ENCODE data around the gene LAMTOR2. TPM values are rescaled to one million over a fixed set of nuclear protein-coding genes. Genes with fewer than 3 reads are reported as not detected.

The LAMTOR2 gene
- total and polyA plus RNA-seq, 2 of the 8 experiments (the other 6 are each of a cell fraction or from before 2014, with no cell fraction given): 54.7 to 122 TPM

DNA sequence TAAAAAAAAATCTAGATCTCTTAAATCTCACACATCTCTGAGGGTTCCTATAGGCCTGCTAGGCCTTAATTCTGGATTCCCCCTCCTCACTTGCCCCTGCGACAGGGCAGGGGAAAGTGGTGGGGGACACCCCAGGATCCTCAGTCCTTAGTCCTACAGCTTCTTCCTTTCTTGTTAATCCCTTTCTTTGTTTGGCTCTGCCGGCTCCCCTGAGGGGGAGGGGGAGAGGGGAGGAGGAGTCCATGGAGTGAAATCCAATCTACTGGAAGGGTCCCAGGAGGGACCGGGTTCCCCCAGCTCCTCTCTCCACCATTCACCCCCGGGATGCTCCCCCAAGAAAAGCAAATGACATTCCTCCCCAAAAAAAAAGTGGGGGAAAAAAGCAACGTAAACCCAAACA, 19.2 kb downstream of the LAMTOR2 start:
- H3K23ac ChIP-seq (ENCODE audit: insufficient read length): no peak overlapping the region
- peaks cover 24 to 57% (median 46%) of the 10 kb centered on the region in 4 experiments for H3K4me1 ChIP-seq (replicated peaks in 1 of 4; ENCODE audit: control insufficient read depth in 3 of 4, insufficient read depth in 4 of 4, low read length in 3 of 4)
- no peak overlapping the region for H4K5ac ChIP-seq (ENCODE audit: insufficient read length, low read depth, low read length)
- H3K9ac ChIP-seq (replicated peaks in 1 of 4; ENCODE audit: extremely low read depth in 1 of 4, low read depth in 3 of 4, low read length in 3 of 4): no peak overlapping the region
- H2BK5ac ChIP-seq (ENCODE audit: low read depth, low read length): no peak overlapping the region
- no peak overlapping the region for H2BK12ac ChIP-seq (ENCODE audit: low read depth, low read length)
- H3K79me2 ChIP-seq (ENCODE audit: control insufficient read depth in 1 of 2, insufficient read depth in 2 of 2, low read length in 2 of 2): peaks cover 7 to 35% of the 10 kb centered on the region in 2 experiments
- no peak overlapping the region for H2BK20ac ChIP-seq (ENCODE audit: low read length)
- H3K18ac ChIP-seq (ENCODE audit: extremely low read depth, low read length): no peak overlapping the region
- no peak overlapping the region for H2BK15ac ChIP-seq (ENCODE audit: low read length)
- H2BK120ac ChIP-seq (replicated peaks; ENCODE audit: low read depth, low read length): no peak overlapping the region
- peak; percentile 84 for FAIRE-seq
- no peak overlapping the region for H3K56ac ChIP-seq (replicated peaks; ENCODE audit: insufficient read length, low read depth, low read length)
- 0% methylated on average over 5 of the region's 5 CpGs; no CpG with 5 or more reads in 1 of the 2 experiments for WGBS, 2 experiments (ENCODE audit: extremely low coverage in 1 of 2, insufficient coverage in 1 of 2, insufficient read length in 1 of 2, insufficient replicate concordance in 2 of 2, low coverage in 1 of 2, low lambda C conversion rate in 2 of 2, missing lambda C conversion rate in 1 of 2)
- ChIA-PET POLR2A (ENCODE audit: partially characterized antibody) (interaction anchor here (0.5 to 9.7 kb wide), 15 partner anchors 9 to 134 kb away, joined by 3 to 88 read pairs (median 4); partner anchors contain the start of genes ARHGEF2, LAMTOR2, LMNA and MEX3A), CTCF (ENCODE audit: partially characterized antibody) (interaction anchor here (0.8 to 1.8 kb wide), 8 partner anchors 8 to 84 kb away, joined by 3 to 6 read pairs (median 4); no protein-coding TSS in a partner anchor)
- peaks cover 7% of the 10 kb centered on the region for H3K23me2 ChIP-seq (ENCODE audit: low read depth, low read length)
- H3K14ac ChIP-seq (ENCODE audit: insufficient read length): no peak overlapping the region
- peak in 1 of 2 experiments; percentile 80 for DNase-seq (ENCODE audit: low read depth in 1 of 2, low spot score in 2 of 2)
- peaks cover 15% of the 10 kb centered on the region for H3K79me1 ChIP-seq (ENCODE audit: low read depth, low read length)
- H2AFZ ChIP-seq (ENCODE audit: low read length): no peak overlapping the region
- no peak overlapping the region for H3K4ac ChIP-seq (replicated peaks; ENCODE audit: insufficient read length, low read depth, low read length)
- H4K91ac ChIP-seq (replicated peaks; ENCODE audit: insufficient read length, low read length): no peak overlapping the region
- no peaks in the 10 kb centered on the region for H3K27me3 ChIP-seq (replicated peaks in 1 of 4; ENCODE audit: control insufficient read depth in 3 of 4, extremely low read depth in 1 of 4, insufficient read depth in 3 of 4, low read length in 3 of 4)
- H3K4me3 ChIP-seq (ENCODE audit: extremely low read depth in 1 of 4, insufficient read depth in 2 of 4, low read depth in 3 of 4, low read length in 4 of 4): peak overlapping the region in 2 of 4 experiments; percentile 14 to 48; a peak in 1 of 8 replicates
- no peak overlapping the region for H2AK5ac ChIP-seq (ENCODE audit: low read depth, low read length)
- peaks cover 4 to 31% (median 10%) of the 10 kb centered on the region in 4 experiments; a peak in 7 of 8 replicates for H3K36me3 ChIP-seq (ENCODE audit: control insufficient read depth in 2 of 4, insufficient read depth in 4 of 4, low read length in 3 of 4)
- H4K20me1 ChIP-seq (replicated peaks in 1 of 2; ENCODE audit: control insufficient read depth in 1 of 2, insufficient read depth in 2 of 2, low read length in 2 of 2): peaks cover 7 to 25% of the 10 kb centered on the region in 2 experiments
- no peak overlapping the region for H4K8ac ChIP-seq (ENCODE audit: extremely low read depth, insufficient read depth, low read length)
- peak overlapping the region; percentile 54 to 79 for H3K4me2 ChIP-seq (ENCODE audit: insufficient read depth in 1 of 2, low read depth in 2 of 2, low read length in 2 of 2)
- H3K27ac ChIP-seq (ENCODE audit: low read depth, low read length): no peak overlapping the region
- H3K9me3 ChIP-seq (ENCODE audit: insufficient read depth in 2 of 2, low read depth in 1 of 2, low read length in 1 of 2): no peaks in the 10 kb centered on the region
- TF ChIP-seq SP1 (IDR thresholded peaks at IDR 0.05; ENCODE audit: low read depth, low read length): peak; percentile 69
- no peak for TF ChIP-seq SP4 (IDR thresholded peaks at IDR 0.05; ENCODE audit: low read length)
- TF ChIP-seq KDM1A (IDR thresholded peaks at IDR 0.05; ENCODE audit: borderline replicate concordance, low read length): peak; percentile 62; the same call in 1 of the 2 replicates
- peak; percentile 82 for TF ChIP-seq CTBP2 (IDR thresholded peaks at IDR 0.05; ENCODE audit: borderline replicate concordance, insufficient read depth, insufficient read length, low read length)
- TF ChIP-seq SIN3A (conservative IDR thresholded peaks at IDR 0.05 in 1 of 2, IDR thresholded peaks at IDR 0.05 in 1 of 2; ENCODE audit: low read depth in 1 of 2, low read length in 2 of 2): 0 out of 4 replicates have a peak, but pooled peaks of 1 of the 2 experiments have one; percentile 45
- TF ChIP-seq YY1 (IDR thresholded peaks at IDR 0.05; ENCODE audit: low read depth, low read length): no peak
